Dermis microvascular lymphatic vessel endothelial cell (primary cell): Measurements from ENCODE around the gene MMP12. TPM values are rescaled to one million over a fixed set of nuclear protein-coding genes. Genes with fewer than 3 reads are reported as not detected.

Experiments used
- DNase-seq, 2 donors: peaks; one replicate each; pipeline versions ENCODE4 v3.0.0 to v3.0.0-alpha.2; 2010; ENCODE audit warnings: low read depth in 2 of 2
- total RNA-seq: library from RNA; depleted of rRNA; stranded (reverse); fragments of >200 nt; gene quantifications from 2 replicates; pipeline ENCODE4 v1.2.1, GENCODE V29; 2014

The MMP12 gene
- total RNA-seq, 1 donor from 2014 or later = not detected

DNA sequence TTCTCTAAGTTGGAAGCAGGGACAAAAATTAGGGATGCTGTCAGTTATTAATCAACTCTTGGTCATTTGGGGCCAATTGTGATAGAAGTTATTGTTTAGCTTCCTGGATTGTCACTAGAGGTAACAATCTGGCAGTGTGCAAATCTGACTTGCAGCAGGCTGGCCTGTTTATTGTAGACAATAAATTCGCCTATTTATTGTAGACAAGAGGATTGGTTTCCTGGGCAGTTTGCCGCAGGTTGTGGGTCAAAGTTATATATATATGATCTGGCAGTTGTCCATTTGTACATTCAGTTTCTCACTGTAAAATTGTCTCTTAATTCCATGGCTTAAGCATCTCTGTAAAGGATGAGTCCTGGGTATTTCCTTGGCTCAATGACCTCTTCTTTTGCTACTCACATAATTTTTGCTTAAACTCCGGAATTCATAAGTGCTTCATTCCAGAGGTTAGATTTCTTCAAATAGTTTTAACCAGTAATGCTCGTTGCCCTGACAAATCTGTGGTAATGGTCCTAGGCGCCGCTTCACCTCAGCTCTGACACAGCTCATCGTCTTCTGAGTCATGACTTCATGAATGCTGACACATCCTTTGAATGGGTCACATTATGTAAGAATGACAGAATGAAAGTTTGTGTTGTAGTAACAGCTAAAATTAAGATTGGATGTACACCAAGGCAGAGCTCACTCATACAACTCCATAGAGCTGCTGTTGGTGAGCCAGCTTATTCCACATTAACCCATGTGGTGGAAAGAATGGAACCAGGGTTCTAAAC lies 23.6 kb downstream of the MMP12 start:
- DNase-seq = no peak

DNA sequence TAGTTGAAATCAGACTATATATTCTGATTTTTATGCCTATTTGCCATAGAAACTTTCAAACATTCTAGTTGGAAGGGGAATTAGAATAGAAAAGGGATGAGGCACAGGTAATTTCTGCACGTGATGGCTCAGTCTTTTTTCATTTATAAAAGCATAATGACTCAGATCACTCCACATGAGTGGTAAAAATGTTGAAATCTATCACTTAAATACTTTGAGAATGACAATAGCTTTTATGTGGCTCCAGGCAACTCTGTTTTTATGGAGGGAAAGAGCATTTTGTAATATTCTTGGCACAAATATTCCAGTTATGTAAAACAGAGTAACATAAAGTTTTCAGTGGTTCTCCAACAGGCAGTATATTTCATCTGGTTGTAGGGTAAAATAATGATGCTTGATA lies 25.5 kb downstream of the MMP12 start:
- DNase-seq = no peak

DNA sequence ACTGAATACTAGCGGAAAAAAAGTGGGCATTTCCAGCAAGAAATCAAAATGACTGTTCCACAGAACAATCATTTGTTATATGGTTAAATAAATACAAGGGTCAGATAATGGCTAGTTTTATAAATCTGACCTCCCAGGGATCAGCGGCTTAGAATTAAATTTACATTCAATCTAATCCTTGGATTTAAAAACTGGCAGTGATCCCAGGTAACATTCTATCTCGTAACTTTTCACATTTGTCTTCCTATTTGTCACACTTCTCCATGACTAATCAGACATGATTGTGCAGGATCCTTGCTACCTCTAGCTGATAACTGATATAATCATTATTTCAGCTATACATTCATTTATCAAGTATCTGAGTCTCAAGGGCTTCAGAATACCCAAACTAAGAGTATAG lies 28.5 kb downstream of the MMP12 start:
- no peak for DNase-seq

DNA sequence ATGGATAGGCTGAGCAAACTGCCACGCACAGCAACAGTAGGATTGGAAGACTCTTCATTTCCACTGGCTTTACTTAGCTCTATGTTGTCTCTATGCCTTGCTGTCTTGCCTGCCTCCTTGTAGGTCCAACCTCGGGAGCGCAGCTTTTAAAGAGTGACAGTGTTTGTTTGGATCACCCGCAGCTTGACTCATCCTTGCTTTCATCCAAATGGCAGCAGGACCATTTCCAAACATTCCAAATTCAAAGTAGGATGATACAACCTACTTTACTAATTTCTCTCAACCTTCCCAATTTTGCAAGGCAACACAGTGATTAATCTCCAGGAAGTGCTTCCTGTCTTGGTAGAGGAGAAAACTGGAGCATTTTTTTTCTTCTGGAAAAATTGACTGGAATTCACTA lies 31.3 kb downstream of the MMP12 start, which contains the start of gene MMP3:
MMP3 (minus strand) TSS at position 121 of the 400 bp plus-strand sequence; CDS start at position 58, 63 bp downstream.
- DNase-seq = no peak

DNA sequence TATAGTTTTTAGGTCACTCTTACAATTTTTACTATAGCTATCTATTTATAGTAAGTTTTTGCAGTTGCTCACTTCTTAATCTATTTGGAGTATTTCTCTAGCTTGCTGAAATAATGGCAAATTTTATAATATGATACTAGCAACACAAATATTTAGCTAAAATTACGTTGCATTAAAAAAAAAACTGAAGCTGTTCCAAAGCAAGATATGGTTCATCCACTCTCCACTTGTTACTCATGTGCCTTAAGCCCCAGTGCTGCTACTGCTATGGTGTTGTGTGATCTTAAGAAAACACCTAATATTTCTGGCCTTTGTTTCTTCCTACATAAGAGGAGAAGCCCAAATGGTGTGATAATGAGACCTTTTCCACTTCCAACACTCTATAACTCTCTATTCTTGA lies 31.9 kb downstream of the MMP12 start:
- no peak for DNase-seq

DNA sequence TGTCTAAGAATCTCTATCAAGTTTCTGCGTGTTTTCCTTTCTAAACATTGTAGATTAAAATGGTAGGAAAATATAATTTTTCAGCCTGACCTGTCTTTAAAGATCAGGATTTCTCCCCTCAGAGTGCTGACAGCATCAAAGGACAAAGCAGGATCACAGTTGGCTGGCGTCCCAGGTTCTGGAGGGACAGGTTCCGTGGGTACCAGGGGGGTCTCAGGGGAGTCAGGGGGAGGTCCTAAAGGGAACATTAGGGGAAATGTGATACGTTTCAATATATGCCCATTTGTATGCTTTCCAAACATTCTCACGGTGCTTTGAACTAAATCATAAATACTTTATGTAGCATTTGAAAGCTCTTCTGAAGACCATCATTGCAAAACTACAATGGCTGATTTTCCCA lies 34.8 kb downstream of the MMP12 start:
- DNase-seq = no peak

DNA sequence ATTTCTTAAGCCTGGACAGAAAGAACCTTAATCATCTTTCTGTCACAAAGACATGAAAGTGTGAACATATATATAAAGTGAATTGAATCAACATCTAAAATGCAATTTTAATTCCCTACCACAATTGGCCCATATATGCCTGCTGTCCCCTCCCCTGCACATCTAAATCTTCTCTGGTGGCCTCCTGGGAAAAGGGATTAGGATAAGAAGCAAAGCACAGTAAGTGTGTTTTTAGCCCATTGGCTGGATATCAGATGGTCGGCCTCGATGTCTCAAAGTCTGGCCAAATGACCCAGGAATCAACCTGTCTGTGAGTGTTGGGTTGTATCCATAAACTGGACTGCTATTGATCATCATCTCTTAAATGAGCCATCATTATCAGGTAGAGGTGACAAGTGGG lies 37.1 kb downstream of the MMP12 start:
- no peak for DNase-seq

DNA sequence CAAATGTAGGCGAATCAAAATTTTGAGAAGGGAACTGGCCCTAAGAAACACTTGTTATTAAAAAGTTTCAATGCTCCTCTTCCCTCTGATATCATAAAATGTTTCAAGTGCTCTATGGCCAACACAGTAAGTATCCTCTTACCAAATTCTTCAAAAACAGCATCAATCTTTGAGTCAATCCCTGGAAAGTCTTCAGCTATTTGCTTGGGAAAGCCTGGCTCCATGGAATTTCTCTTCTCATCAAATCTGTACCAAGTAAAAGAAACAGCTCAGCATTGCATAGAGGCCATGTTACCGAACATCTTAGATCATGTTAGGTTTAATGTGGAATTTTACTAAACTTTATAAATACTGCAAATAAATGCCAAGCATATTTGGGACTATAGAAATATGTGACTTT lies 37.6 kb downstream of the MMP12 start:
- DNase-seq = no peak

DNA sequence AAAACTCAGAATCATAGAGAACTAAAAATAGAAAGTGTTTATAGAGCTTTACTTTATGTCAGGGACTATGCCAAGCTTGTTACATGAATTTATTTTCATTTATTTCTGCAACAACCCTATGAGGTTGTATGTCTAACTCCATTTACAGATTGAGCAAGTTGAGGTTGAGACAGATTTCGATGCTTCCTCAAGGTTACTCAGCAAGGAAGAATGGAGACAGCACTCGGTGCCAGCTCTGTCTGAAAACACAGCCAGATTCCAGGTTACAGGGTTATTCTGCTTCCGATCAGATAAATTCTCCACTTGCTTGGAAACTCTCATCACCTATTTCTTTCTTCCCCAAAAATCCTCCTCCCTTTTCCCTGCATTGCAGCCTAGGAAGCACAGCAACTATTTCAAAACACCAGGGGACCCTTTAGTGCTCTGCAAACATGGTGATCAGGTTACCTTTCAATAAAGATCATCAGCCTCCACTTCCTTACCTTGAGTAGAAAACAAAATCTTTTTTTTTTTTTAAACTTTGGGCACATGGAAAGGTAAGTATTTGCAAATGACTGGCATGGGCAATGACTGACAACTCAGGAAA lies 38.4 kb downstream of the MMP12 start:
- DNase-seq = no peak

DNA sequence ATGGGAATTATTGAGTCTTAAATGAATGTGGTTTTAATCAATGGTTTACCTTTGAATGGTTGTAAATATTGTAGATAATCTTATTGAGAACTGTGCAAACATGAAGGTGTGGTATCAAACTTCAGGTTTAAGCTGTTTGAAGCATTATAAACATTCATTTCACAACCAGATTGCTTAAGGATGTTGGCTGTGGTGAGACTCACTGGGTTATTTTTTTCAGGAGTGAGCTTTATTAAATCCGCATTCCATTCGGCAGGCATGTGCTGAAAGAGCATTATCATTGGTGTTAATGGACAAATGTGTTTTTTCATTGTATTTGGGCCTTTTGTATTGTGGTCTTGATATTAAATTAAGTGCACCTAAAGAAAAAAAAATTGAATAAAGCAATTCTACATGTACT lies 41.1 kb downstream of the MMP12 start:
- DNase-seq = no peak

DNA sequence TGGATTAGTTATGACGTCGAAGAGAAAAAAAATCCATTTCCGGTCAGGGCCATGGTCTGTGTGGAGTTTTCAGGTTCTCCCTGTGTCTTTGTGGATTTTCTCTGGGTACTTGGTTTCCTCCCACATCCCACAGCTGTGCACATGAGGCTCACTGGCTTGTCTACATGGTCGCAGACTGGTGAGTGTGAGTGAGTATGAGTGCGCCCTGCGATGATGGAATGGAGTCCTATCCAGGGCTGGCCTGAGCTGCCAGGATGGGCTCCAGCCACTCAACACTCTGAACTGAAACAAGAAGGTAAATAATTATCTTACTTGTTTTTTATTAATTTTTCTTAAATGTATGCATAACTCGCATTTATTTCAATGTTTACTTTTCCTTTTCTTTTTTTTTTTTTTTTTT lies 42.2 kb downstream of the MMP12 start:
- no peak for DNase-seq

DNA sequence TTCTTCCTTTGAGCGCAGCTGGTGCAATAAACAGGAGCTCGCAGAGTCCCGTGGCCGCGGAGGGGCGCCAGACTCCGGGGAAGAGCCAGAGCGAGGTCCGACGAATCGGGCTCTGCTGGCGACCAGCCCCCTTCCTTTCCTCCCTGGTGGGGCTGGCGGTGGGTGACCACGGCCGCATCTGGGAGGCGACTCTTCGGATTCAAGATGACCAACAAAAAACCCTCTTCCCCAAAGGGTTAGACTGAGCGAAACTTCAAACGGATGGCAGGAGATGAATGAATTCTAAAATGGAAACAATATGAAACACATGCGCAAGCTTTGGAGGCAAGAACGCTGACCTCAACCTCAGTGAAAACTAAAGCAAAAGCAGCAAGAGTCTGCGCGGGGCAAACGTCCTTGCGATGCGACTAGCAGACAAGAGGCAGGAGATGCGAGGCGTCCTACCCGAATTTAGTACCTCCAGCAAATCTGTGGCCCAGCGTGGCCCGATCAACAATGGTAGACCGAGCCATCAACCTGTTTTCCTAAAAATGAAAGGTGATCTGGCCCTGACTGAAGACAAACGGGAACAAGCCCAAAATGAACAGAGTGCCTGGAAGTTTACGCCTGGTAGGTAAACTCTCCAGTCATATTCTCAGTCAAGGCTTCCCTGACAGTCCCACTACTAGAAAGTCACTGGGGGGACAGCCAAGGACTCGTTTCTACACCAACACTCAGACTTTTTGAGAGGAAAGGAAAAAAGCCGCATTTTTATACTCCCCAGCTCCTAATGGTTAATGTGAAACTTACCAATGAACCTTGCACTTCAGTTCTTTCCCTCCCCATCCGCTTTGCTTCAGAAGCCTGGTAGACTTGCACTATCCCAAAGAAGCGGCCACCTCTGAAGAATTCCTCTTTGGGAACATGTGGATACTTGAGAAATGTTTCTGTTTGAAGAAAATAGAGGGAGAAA lies 43.0 kb downstream of the MMP12 start:
- peak in 1 of 2 donors; percentile 45 for DNase-seq

DNA sequence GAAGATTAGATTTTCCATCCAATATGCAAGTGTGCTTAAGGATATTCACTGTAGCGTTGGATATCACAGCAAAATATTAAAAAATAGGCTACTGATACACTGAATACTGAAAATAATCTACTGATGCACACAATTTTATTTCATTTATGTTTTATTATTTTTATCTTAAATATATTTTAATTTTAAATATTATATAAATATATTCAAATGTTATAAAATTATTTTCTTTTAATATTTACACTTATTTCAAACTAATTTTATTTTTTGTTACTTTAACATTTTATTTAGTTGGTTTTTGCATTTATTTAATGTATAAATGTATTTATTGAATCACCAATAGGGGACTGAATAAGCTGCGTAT lies 43.7 kb downstream of the MMP12 start:
- DNase-seq = no peak

DNA sequence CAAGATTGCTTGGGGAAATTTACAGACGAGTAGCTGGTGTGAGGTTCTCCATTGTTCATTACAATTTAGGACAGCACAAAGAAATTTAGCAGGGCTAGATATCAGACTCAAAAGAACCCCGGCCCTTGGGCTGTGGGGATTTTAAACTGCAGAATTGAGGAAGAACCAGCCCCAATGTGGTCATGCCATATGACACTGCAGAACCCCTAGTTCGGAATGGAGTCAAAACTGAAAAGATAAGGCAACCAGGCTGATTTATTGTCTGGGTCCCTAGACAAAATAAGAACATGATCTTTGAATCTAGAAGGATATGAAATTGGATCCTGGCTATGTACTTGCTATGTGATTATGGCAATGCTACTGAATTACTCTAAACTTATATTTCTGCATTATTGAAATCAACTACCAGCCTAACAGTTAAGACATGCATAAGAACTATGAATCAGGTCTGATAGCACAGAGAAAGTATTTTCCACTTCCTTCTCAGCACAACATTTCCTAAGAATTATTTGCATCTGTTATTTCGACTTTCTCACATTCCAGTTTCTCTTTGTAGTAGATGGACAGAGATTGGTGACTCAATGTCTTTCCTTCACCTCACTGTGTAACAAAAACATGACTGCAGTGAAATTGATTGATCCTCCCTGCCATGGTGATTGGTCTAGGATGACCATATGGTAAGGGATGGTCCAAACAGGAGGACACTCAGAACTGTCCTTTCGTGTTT lies 44.6 kb downstream of the MMP12 start:
- DNase-seq = peak in 1 of 2 donors; percentile 7

DNA sequence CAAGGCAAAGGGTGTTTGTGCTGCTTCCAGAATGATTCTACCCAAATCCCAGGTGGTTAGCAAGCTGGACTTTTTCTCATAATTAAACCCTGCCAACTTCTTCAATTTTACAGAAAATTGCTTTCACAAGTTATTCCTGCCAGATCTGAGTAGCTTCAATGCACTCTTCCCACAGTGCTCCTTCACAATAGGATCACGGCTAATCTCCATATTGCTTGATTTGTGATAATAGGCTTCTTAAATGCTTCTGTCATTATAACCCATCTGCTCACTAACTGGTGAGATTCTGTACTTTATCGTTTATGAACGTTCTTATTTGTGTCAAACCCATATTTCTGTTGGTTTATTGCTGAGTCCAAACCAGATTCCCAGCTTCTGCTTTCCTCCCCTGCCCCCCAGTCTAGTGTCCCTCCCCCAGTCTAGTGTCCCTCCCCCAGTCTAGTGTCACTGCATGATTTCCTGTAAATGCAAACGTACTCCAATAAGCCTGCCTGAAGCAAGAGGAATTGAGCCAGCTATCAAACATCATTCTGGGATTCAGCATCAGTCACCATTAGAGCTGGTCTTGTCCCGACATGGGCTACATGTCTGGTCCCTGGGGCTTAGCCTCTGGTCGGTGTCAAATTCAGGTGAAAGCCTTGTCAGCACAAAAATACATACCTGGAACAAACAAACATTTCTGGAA lies 45.3 kb downstream of the MMP12 start:
- DNase-seq = no peak

DNA sequence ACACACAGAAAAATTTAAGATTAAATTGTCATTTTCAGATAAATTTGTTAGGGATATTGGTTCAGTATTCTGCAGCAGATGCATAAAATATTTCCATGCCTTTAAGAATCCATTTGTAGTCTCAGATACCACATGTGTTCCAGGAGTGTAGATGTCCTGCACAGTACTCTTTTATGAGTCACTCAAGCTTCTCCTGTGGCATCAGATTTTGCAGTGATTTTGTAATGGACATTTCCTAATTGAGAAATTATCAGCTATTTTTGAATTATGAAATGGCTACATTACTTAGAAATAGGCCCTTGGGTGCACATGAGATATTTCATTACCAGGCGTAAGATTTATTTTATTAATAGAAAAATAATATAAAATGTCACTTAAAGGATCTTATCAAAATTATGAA lies 50.2 kb downstream of the MMP12 start:
- DNase-seq = no peak

DNA sequence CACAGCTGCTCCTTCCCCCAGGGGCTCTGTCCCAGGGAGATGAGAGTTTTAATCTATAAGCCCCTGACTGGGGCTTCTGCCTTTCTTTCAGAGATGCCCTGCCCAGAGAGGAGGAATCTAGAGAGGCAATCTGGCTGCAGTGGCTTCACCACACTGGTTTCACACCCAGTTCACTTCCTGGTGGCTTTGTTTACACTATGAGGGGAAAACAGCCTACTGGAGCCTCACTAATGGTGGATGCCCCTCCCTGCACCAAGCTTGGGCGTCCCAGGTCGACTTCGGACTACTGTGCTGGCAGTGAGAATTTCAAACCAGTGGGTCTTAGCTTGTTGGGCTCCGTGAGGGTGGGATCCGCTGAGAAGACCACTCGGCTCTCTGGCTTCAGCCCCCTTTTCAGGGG lies 55.3 kb downstream of the MMP12 start:
- DNase-seq = no peak

DNA sequence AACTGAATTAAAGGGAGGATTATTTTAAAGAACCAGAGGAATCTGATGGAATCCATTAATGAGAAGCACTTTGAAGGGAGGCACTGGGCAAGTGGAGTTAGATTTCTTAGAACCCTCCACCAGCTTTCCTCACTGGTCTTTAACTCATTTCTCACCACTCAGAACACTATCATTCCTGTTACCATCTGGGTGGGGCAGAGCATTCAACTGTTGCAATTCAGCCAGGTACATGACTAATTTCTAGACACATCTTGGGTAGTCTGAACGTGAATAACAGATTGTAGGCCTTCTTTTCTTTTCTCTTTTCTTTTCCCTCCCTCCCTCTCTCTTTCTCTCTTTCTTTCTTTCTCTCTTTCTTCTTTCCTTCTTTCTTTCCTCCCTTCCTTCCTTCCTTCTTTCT lies 61.3 kb downstream of the MMP12 start:
- no peak for DNase-seq
